NCI-H524 treated with DMSO at 0.1 percent for 48 hours (cell line): Measurements from ENCODE around the gene COLEC12.
A peak's percentile ranks its signal among the peaks of the same experiment; 100 is the strongest.
"Not testable (repeated sequence)": the region's sequence is repeated elsewhere in the genome, so short reads cannot be mapped to it uniquely, and the experiment has no call there.

Source experiments
- DNase-seq: peaks from one replicate; lab custom pipeline; 2025; lab: John Stamatoyannopoulos, UW

Gene COLEC12

DNA sequence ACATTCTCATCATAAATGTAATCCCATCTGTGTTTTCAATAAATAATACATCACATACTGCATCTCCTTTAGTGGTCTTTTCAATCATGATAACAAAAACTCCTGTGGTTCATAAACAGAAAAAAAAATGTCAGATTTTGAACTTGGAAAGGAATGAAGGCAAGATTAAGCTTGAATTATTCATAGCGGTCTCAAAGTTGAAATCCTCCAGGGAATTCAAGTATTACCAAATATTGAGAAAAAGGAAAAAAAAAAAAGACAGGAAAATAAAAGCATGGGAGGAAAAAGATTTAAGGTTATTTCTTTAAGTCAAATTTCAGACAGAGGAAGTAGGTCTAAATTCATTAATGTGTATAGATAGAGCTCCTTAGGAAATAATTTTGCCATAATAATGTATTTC is 92.1 kb downstream of the COLEC12 start:
- no peak for DNase-seq

DNA sequence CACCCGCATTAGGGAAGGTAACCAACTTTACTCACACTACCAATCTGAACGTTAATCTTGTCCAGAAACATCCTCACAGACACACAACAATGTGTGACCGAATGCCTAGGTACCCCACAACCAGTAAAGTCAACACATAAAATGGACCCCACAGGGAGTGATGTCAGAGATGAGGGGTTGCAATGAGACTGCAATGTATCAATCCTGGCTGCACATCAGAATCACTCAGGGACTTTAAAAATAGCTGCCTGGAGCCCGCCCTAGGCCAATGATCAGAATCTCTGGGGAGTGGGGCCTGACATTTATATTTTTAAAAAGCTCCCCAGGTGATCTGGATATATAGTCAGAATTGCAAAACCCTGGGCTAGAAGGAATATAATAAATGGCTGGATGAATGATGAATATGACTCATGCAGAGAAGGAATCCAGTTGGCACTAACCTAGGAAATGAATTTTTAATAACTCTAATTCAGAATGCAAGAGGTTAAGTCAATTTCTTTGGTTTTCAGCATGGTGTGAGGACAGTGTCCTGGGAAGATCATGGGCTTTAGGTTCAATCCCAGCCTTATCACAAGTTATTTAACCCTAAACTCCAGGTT is 92.8 kb downstream of the COLEC12 start:
- DNase-seq: no peak

DNA sequence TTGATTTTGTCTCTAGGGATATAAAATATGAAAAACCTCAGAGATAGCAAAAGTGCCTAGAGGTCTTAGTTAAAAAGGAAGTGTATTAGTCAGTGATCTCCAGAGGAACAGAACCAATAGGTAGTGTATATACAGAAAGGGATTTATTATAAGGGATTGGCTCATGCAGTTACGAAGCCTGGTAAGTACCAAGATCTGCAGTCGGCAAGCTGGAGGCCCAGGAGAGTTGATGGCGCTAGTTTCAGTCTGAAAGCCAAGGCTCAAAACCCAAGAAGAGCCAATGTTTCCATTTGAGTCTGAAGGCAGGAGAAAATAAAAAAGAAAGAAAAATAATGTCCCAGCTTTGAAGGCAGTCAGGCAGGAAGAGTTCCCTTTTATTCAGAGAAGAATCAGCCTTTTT is 93.3 kb downstream of the COLEC12 start:
- DNase-seq: no peak

DNA sequence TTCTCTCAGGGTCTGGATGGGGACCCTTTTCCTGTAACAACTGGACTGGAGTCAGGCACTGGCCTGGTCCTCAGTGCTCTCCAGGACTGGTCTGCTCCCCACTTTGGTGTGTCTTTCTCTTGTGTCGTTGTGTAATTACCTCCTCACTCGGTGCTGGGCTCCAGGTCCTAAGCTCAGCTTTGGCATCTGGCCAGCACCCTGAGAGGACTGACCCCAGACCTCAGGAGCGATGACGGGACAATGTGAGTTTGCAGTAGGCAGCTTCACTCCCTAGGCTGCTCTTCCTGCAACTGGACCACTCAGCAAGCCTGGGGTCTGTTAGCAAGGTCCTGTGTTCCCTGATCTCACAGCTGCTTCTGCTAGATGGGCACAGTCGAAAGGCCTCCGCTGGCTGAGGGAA is 93.8 kb downstream of the COLEC12 start:
- DNase-seq: no peak

- DNase-seq: not testable (repeated sequence)
These were observed 95.5 kb downstream of the COLEC12 start for GRCh38 chr18:405006-405405.

GRCh38 chr18:404061-404636 is 96.4 kb downstream of the COLEC12 start:
- no peak for DNase-seq

- DNase-seq: no peak
These were observed 98.4 kb downstream of the COLEC12 start for GRCh38 chr18:402129-402528.

DNA sequence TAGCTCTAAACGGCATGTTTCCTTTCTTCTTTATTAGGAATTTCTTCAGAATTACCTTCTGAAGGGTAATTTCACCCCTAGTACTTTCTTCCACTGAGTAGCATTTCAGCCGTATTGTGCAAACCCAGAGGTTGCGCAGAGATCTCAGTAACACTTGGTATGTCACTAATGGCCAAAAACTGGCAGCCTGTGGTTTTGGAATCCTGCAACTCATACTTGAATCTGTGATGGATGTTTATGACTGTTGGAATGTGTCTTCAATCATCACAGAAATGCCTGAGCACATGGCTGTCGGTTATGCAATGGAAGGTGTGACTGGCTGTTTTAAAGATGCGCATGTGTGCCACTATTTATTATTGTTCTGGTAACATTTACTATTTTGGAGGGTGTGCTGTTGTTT is 100.0 kb downstream of the COLEC12 start:
- no peak for DNase-seq

- no peak for DNase-seq
These were observed 100.8 kb downstream of the COLEC12 start for GRCh38 chr18:399631-400135.

GRCh38 chr18:398935-399630 is 101.4 kb downstream of the COLEC12 start:
- DNase-seq: no peak

- no peak for DNase-seq
These were observed 103.9 kb downstream of the COLEC12 start for GRCh38 chr18:396556-396955.

- no peak for DNase-seq
These were observed 104.3 kb downstream of the COLEC12 start for GRCh38 chr18:396251-396555.

DNA sequence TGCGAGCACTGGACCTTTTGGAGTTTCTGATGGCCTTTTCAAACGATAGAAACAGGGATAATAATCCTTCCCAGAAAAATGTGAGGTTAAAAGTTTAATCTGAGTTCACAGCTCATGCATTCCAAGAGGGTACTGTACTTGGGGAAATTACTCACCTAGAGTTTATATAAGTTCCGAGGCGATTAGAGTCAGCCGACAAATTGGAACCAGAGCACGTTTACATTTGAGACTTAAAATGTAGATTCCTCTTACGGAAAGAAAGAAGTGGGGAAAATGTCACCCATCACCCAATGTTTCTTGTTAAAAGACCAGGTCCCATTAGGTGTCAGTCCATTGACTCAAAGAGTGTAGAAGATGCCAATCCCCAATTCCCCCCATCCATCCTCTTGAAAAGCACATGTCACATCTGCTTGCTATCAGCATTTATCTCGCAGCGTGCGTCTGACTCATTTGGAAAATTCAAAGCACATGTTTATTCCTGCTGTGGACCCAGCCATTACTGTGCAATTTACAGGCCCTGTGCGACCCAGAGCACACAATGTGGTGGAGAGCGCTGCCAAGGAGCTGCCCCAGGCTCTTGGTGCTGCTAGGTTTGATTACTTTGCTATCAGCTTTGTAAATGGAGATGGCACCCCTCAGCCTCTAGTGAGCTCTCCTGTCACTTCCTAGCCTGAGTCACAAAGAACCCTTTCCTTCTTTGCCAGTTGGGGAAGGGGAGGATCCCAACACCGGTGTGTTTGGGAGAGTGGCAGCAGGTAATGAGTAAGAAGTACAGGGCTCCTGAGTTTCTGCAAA is 104.8 kb downstream of the COLEC12 start:
- no peak for DNase-seq

DNA sequence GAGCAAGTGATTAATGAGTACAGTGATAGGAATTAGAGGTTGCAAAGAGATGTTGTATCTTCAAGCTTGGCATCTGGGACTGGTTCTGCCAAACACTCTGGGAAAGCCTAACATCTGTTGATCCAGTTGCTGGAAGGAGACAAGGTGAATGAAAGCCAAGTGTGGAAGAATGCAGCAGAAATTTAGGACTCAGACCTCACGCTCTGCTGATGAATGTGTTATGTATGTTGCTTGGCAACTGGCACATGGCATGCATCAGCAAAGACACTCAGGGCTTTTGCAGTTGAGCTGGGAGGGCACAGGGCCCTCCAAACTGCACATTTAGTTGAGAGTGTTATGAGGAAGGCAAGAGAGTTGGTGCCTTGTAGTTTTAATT is 105.5 kb downstream of the COLEC12 start:
- no peak for DNase-seq

DNA sequence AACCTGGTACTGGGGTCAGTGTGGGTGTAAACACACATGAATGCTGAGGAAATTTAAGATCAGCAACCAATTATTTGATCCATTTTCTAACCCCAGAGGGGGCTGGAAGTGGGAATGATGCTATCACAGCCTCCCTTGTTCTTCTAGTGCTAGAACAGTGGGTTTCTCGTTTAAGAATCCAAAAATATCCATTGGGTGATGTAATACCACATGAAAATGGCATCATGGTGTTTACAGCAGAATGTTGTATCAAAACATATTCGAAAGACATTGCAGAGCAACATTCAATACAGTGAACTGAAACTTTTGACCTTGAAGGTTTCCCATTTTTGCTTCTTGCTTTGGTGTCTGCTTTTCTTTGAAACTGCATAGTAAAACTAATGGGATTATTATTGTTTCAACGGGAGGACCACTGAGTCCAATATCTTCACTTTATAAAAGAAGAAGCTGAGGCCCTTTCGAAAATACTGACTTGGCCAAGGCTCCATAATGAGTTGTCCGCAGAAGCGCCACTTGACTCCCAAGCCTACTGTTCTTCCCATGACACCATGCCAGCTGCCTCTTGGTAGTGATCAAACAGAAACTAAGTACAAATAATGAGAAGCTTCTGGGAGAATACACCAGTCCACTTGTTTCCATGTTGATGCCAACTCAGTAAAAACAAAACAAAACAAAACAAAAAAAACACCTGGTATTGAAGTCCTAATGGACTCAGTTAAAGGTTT is 106.1 kb downstream of the COLEC12 start:
- no peak for DNase-seq

- DNase-seq: no peak
These were observed 106.9 kb downstream of the COLEC12 start for GRCh38 chr18:393574-393957.

GRCh38 chr18:392928-393573 is 107.5 kb downstream of the COLEC12 start:
- no peak for DNase-seq

DNA sequence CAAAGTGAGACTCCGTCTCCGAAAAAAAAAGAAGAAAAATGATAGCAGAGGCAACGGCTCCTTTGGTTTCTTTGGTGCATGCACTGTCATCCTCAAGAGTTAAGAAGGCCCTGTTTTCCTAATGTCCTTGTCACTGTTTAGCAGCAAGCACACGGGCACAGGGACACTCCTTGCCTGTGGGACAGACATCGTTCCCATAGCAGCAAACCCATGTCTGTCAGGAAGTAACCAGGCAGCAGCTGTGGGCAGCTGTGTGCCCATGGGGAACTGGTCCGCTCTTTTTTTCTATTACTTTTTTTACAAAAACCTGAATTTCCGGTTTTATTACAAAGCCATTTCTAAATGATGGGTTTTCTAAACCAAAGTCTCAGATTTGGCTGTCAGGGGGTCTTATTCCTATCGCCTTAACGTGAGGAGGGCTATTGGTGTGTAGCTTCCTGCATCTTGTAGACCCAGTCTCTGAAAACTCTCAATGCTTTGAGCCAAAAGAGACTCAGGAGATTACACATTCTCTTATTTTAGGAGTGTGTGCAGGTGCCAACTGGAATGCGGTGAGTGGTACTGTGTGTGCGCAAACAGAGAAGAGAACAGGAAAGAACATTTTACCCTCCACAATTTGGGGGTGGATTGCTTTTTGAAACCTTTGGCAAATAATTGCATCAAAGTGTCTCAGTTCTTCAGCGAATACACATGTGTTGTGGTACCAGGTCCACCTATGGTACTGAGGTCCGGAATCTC is 109.6 kb downstream of the COLEC12 start:
- no peak for DNase-seq

DNA sequence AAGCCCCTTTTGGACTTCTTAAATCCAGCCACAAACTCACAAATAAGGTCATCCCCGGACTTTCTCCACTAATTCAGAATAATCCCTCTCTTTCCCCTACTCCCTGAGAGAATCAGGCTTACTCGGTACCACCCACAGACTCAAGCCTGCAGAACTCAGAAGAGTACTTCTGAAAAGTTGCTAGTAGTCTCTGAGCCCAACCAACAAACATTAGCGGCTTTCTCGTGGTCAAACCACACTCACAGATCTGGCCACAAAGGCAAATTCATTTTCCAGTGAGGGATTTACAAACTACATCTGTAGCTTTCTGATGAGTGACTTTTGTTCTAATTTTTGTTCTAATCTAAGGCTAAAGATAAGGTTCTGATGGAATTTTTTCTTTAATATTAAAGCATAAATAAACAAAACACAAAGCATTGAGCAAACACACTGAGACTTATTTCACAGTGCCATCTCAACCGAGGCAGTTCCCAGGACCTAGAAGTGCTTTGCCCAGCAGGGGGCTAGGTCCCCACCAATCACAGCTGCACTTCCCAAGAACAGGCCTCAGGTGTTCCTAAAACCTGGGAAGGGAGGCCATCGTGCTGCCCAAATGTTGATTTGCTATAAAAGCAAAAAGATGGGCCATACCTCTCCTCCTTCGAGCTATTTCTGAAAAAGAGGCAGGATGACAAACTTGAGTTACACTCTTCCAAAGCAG is 110.7 kb downstream of the COLEC12 start:
- DNase-seq: no peak

GRCh38 chr18:388200-388599 is 112.3 kb downstream of the COLEC12 start:
- DNase-seq: peak; percentile 67
